Measurements from ENCODE around the gene SPATS2L. TPM values are rescaled to one million over a fixed set of nuclear protein-coding genes. Genes with fewer than 3 reads are reported as not detected.

The SPATS2L gene
- total and polyA plus RNA-seq, 2 of the 13 experiments (the other 11 are each of a cell fraction or from before 2014, with no cell fraction given) = 154 to 212 TPM

DNA sequence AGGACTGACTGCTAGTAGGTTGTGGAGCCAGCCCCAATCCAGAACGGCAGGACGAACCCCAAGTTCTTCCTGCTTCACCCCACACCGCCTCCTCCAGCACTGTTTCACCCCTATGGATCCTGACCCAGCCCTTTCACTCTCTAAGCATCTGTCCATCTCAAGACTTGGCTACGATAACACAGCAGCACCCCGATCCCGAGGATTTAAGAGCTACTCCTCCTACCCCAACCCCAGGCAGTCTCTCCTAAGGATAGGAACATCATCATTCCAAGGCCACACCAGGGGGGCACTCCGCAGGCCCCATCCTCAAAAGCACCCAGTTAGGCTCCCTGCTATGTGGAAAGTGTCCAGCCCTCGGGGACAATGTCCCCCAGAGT lies 202.7 kb downstream of the SPATS2L start (continued):
- TF ChIP-seq ZNF558 (CRISPR knock-in tag; IDR thresholded peaks at IDR 0.05; ENCODE audit: borderline replicate concordance) = no peak
- no peak for TF ChIP-seq ZNF430 (CRISPR knock-in tag; IDR thresholded peaks at IDR 0.05)
- TF ChIP-seq, protein P1, sequence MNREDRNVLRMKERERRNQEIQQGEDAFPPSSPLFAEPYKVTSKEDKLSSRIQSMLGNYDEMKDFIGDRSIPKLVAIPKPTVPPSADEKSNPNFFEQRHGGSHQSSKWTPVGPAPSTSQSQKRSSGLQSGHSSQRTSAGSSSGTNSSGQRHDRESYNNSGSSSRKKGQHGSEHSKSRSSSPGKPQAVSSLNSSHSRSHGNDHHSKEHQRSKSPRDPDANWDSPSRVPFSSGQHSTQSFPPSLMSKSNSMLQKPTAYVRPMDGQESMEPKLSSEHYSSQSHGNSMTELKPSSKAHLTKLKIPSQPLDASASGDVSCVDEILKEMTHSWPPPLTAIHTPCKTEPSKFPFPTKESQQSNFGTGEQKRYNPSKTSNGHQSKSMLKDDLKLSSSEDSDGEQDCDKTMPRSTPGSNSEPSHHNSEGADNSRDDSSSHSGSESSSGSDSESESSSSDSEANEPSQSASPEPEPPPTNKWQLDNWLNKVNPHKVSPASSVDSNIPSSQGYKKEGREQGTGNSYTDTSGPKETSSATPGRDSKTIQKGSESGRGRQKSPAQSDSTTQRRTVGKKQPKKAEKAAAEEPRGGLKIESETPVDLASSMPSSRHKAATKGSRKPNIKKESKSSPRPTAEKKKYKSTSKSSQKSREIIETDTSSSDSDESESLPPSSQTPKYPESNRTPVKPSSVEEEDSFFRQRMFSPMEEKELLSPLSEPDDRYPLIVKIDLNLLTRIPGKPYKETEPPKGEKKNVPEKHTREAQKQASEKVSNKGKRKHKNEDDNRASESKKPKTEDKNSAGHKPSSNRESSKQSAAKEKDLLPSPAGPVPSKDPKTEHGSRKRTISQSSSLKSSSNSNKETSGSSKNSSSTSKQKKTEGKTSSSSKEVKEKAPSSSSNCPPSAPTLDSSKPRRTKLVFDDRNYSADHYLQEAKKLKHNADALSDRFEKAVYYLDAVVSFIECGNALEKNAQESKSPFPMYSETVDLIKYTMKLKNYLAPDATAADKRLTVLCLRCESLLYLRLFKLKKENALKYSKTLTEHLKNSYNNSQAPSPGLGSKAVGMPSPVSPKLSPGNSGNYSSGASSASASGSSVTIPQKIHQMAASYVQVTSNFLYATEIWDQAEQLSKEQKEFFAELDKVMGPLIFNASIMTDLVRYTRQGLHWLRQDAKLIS (CRISPR knock-in tag; IDR thresholded peaks at IDR 0.05) = no peak
- no peak for TF ChIP-seq EED (CRISPR knock-in tag; IDR thresholded peaks at IDR 0.05)
- no peak for TF ChIP-seq NFYC (CRISPR knock-in tag; IDR thresholded peaks at IDR 0.05)
- TF ChIP-seq, protein P2, sequence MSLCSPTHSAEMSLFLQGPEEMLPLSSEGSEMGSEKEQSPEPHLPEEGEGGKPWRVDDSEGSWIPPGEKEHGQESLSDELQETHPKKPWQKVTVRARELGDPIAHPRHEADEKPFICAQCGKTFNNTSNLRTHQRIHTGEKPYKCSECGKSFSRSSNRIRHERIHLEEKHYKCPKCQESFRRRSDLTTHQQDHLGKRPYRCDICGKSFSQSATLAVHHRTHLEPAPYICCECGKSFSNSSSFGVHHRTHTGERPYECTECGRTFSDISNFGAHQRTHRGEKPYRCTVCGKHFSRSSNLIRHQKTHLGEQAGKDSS (CRISPR knock-in tag; IDR thresholded peaks at IDR 0.05; ENCODE audit: borderline replicate concordance, low read depth) = peak; percentile 8; the same call in 1 of the 2 replicates
- TF ChIP-seq ZNF570 (CRISPR knock-in tag; IDR thresholded peaks at IDR 0.05; ENCODE audit: borderline replicate concordance) = no peak
- TF ChIP-seq KMT2A (CRISPR knock-in tag; IDR thresholded peaks at IDR 0.05) = no peak
- TF ChIP-seq HOXA7 (CRISPR knock-in tag; IDR thresholded peaks at IDR 0.05) = no peak
- no peak for TF ChIP-seq RCOR2 (CRISPR knock-in tag; IDR thresholded peaks at IDR 0.05)
- TF ChIP-seq, protein P3, sequence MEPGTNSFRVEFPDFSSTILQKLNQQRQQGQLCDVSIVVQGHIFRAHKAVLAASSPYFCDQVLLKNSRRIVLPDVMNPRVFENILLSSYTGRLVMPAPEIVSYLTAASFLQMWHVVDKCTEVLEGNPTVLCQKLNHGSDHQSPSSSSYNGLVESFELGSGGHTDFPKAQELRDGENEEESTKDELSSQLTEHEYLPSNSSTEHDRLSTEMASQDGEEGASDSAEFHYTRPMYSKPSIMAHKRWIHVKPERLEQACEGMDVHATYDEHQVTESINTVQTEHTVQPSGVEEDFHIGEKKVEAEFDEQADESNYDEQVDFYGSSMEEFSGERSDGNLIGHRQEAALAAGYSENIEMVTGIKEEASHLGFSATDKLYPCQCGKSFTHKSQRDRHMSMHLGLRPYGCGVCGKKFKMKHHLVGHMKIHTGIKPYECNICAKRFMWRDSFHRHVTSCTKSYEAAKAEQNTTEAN (CRISPR knock-in tag; conservative IDR thresholded peaks at IDR 0.05) = no peak
- TF ChIP-seq, protein P4, sequence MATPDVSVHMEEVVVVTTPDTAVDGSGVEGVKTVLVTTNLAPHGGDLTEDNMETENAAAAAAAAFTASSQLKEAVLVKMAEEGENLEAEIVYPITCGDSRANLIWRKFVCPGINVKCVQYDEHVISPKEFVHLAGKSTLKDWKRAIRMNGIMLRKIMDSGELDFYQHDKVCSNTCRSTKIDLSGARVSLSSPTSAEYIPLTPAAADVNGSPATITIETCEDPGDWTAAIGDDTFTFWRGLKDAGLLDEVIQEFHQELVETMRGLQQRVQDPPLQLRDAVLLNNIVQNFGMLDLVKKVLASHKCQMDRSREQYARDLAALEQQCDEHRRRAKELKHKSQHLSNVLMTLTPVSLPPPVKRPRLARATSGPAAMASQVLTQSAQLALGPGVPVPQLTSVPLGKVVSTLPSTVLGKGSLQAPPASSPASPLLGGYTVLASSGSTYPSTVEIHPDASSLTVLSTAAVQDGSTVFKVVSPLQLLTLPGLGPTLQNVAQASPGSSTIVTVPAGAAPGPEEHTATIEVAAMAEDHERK (CRISPR knock-in tag; IDR thresholded peaks at IDR 0.05; ENCODE audit: low read depth) = no peak
- no peak for TF ChIP-seq HNRNPK (IDR thresholded peaks at IDR 0.05; ENCODE audit: low read depth, low read length, poor library complexity, severe bottlenecking)
- TF ChIP-seq, protein P5, sequence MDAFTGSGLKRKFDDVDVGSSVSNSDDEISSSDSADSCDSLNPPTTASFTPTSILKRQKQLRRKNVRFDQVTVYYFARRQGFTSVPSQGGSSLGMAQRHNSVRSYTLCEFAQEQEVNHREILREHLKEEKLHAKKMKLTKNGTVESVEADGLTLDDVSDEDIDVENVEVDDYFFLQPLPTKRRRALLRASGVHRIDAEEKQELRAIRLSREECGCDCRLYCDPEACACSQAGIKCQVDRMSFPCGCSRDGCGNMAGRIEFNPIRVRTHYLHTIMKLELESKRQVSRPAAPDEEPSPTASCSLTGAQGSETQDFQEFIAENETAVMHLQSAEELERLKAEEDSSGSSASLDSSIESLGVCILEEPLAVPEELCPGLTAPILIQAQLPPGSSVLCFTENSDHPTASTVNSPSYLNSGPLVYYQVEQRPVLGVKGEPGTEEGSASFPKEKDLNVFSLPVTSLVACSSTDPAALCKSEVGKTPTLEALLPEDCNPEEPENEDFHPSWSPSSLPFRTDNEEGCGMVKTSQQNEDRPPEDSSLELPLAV (CRISPR knock-in tag; conservative IDR thresholded peaks at IDR 0.05; ENCODE audit: low read depth) = no peak
- no peak for TF ChIP-seq RFXANK (CRISPR knock-in tag; IDR thresholded peaks at IDR 0.05)
- no peak for TF ChIP-seq ZNF772 (CRISPR knock-in tag; IDR thresholded peaks at IDR 0.05)
- no peak for TF ChIP-seq FOXK2 (IDR thresholded peaks at IDR 0.05)
- TF ChIP-seq, protein P6, sequence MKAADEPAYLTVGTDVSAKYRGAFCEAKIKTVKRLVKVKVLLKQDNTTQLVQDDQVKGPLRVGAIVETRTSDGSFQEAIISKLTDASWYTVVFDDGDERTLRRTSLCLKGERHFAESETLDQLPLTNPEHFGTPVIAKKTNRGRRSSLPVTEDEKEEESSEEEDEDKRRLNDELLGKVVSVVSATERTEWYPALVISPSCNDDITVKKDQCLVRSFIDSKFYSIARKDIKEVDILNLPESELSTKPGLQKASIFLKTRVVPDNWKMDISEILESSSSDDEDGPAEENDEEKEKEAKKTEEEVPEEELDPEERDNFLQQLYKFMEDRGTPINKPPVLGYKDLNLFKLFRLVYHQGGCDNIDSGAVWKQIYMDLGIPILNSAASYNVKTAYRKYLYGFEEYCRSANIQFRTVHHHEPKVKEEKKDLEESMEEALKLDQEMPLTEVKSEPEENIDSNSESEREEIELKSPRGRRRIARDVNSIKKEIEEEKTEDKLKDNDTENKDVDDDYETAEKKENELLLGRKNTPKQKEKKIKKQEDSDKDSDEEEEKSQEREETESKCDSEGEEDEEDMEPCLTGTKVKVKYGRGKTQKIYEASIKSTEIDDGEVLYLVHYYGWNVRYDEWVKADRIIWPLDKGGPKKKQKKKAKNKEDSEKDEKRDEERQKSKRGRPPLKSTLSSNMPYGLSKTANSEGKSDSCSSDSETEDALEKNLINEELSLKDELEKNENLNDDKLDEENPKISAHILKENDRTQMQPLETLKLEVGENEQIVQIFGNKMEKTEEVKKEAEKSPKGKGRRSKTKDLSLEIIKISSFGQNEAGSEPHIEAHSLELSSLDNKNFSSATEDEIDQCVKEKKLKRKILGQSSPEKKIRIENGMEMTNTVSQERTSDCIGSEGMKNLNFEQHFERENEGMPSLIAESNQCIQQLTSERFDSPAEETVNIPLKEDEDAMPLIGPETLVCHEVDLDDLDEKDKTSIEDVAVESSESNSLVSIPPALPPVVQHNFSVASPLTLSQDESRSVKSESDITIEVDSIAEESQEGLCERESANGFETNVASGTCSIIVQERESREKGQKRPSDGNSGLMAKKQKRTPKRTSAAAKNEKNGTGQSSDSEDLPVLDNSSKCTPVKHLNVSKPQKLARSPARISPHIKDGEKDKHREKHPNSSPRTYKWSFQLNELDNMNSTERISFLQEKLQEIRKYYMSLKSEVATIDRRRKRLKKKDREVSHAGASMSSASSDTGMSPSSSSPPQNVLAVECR (CRISPR knock-in tag; IDR thresholded peaks at IDR 0.05; ENCODE audit: borderline replicate concordance) = no peak
